ENCODE results near the gene MBD2.

DNA sequence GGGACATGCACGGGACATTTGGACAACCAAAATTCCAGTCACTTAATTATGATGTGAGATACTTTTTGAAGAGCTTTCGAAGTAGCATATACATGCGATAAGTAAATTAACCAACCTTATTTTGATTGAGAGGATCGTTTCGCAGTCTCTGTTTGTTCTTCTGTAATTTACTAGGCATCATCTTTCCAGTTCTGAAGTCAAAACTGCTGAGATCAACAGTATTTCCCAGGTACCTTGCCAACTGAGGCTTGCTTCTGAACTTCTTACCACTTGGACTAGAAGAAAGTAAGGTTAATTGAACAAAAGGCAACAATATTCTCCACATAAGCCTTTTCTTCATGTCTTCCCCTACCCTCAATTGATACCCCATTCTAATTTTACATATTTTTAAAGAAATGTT lies 19.6 kb downstream of the MBD2 start:
- TF ChIP-seq, protein P1, sequence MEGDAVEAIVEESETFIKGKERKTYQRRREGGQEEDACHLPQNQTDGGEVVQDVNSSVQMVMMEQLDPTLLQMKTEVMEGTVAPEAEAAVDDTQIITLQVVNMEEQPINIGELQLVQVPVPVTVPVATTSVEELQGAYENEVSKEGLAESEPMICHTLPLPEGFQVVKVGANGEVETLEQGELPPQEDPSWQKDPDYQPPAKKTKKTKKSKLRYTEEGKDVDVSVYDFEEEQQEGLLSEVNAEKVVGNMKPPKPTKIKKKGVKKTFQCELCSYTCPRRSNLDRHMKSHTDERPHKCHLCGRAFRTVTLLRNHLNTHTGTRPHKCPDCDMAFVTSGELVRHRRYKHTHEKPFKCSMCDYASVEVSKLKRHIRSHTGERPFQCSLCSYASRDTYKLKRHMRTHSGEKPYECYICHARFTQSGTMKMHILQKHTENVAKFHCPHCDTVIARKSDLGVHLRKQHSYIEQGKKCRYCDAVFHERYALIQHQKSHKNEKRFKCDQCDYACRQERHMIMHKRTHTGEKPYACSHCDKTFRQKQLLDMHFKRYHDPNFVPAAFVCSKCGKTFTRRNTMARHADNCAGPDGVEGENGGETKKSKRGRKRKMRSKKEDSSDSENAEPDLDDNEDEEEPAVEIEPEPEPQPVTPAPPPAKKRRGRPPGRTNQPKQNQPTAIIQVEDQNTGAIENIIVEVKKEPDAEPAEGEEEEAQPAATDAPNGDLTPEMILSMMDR (conservative IDR thresholded peaks at IDR 0.05; ENCODE audit: low read length), result no peak
- TF ChIP-seq EZH2phosphoT487 (IDR thresholded peaks at IDR 0.05; ENCODE audit: borderline replicate concordance, low read depth, low read length), result no peak
